Naive thymus-derived CD4-positive, alpha-beta T cell (primary cell): ENCODE data around the gene PHB1. TPM values are rescaled to one million over a fixed set of nuclear protein-coding genes. Genes with fewer than 3 reads are reported as not detected.

ENCODE experiments used
- ATAC-seq: fragments of 150-1000 bp; cut with Tn5 transposase; 2 replicates; pipeline ENCODE4 v1.10.0; 2021; ENCODE audit warnings: mild to moderate bottlenecking, moderate library complexity
- CTCF ChIA-PET: fragments of 350-600 bp; sonication (Branson Sonifier 250); formaldehyde crosslinking; loops from one replicate; lab custom pipeline; 2021; ENCODE audit warnings: antibody characterized with exemption; lab: Charles Lee
- POLR2A ChIA-PET: fragments of 350-600 bp; sonication (Branson Sonifier 250); formaldehyde crosslinking; loops from one replicate; lab custom pipeline; 2021; ENCODE audit warnings: antibody characterized with exemption, inconsistent platforms; lab: Charles Lee
- DNase-seq, 9 donors: peaks; one replicate each; pipeline versions ENCODE4 v3.0.0 to v3.0.0-alpha.2; 2020 to 2022; ENCODE audit warnings: mixed read lengths in 1 of 9
- H3K27ac ChIP-seq: one replicate; pipeline ENCODE4 v1.7.0; 2013; ENCODE audit warnings: mild to moderate bottlenecking, low read depth, low read length, moderate library complexity
- H3K27me3 ChIP-seq, 2 donors: one replicate each; pipeline ENCODE4 v1.7.0; 2013; ENCODE audit warnings: low read length in 2 of 2, mild to moderate bottlenecking in 2 of 2, moderate library complexity in 2 of 2; ENCODE audit not compliant: control insufficient read depth in 2 of 2, insufficient read depth in 2 of 2
- H3K36me3 ChIP-seq, 3 experiments: 1 replicate in 2 of 3; 2 replicates in 1 of 3; pipeline ENCODE4 v1.7.0; 2013; ENCODE audit warnings: low read length in 3 of 3, mild to moderate bottlenecking in 3 of 3, moderate library complexity in 1 of 3; ENCODE audit not compliant: insufficient read depth in 3 of 3, control insufficient read depth in 2 of 3
- H3K4me1 ChIP-seq, 2 donors: one replicate each; pipeline ENCODE4 v1.7.0; 2013; ENCODE audit warnings: low read length in 2 of 2, mild to moderate bottlenecking in 2 of 2, moderate library complexity in 1 of 2; ENCODE audit not compliant: control insufficient read depth in 2 of 2, insufficient read depth in 2 of 2
- H3K4me3 ChIP-seq: 2 replicates; pipeline ENCODE4 v1.7.0; 2013; ENCODE audit warnings: mild to moderate bottlenecking, low read length
- H3K9me3 ChIP-seq, 3 experiments: 1 replicate in 2 of 3; 2 replicates in 1 of 3; pipeline ENCODE4 v1.7.0; 2013; ENCODE audit warnings: low read length in 3 of 3; ENCODE audit not compliant: control insufficient read depth in 2 of 3
- H3K27ac Mint-ChIP-seq, 9 donors: one replicate each; pipeline ENCODE4 v1.8.0; 2020 to 2022; ENCODE audit warnings: mixed read lengths in 9 of 9, mild to moderate bottlenecking in 8 of 9, moderate library complexity in 5 of 9, inconsistent platforms in 2 of 9
- H3K27me3 Mint-ChIP-seq, 5 donors: one replicate each; pipeline ENCODE4 v1.8.0; 2021 to 2022; ENCODE audit warnings: mixed read lengths in 5 of 5, mild to moderate bottlenecking in 1 of 5
- H3K36me3 Mint-ChIP-seq, 5 donors: one replicate each; pipeline ENCODE4 v1.8.0; 2020 to 2022; ENCODE audit warnings: mixed read lengths in 5 of 5, mild to moderate bottlenecking in 3 of 5, inconsistent platforms in 1 of 5
- H3K4me1 Mint-ChIP-seq, 7 donors: one replicate each; pipeline ENCODE4 v1.8.0; 2020 to 2022; ENCODE audit warnings: mixed read lengths in 7 of 7, mild to moderate bottlenecking in 3 of 7, inconsistent platforms in 1 of 7
- H3K4me3 Mint-ChIP-seq, 10 donors: one replicate each; pipeline ENCODE4 v1.8.0; 2020 to 2022; ENCODE audit warnings: mild to moderate bottlenecking in 10 of 10, mixed read lengths in 10 of 10, moderate library complexity in 6 of 10, inconsistent platforms in 2 of 10
- H3K9me3 Mint-ChIP-seq, 11 donors: one replicate each; pipeline ENCODE4 v1.8.0; 2020 to 2022; ENCODE audit warnings: mixed read lengths in 11 of 11, mild to moderate bottlenecking in 4 of 11, inconsistent platforms in 1 of 11, moderate library complexity in 1 of 11
- intact Hi-C, 2 donors: fragments of 100-400 bp; cut with micrococcal nuclease; formaldehyde crosslinking; loops; one replicate each; pipeline ENCODE4 v1.15.1; 2023
- polyA plus RNA-seq, 2 donors: library from polyadenylated mRNA; unstranded; fragments of 300-500 nt; fragmentation: Illumina TruSeq; gene quantifications; one replicate each; pipeline ENCODE4 v1.2.3, GENCODE V29; 2021
- total RNA-seq, 6 experiments: library from RNA in 5 of 6; stranded (reverse) in 5 of 6; gene quantifications; 1 replicate in 5 of 6; 2 replicates in 1 of 6; pipeline ENCODE4 v1.2.3 and lab custom pipeline; 2021 to 2026

Gene PHB1
- total and polyA plus RNA-seq, 7 experiments from 2014 or later = 50.0 to 186 (median 65.3) TPM

- no peak for ATAC-seq
- H3K4me3 ChIP-seq = no peak overlapping the region
- no peaks in the 10 kb centered on the region for H3K4me1 ChIP-seq
- peaks cover 4 to 9% (median 7%) of the 10 kb centered on the region in 5 donors for H3K27me3 Mint-ChIP-seq
- no peaks in the 10 kb centered on the region for H3K36me3 Mint-ChIP-seq
- H3K27ac ChIP-seq = no peak overlapping the region
- H3K36me3 ChIP-seq = no peaks in the 10 kb centered on the region
- no peak overlapping the region for H3K27ac Mint-ChIP-seq
- H3K27me3 ChIP-seq = no peaks in the 10 kb centered on the region
- no peaks in the 10 kb centered on the region for H3K9me3 ChIP-seq
- POLR2A ChIA-PET = no interaction called here
- CTCF ChIA-PET = no interaction called here
- no peak for DNase-seq
- H3K9me3 Mint-ChIP-seq = peaks cover 0 to 1% (median 0%) of the 10 kb centered on the region in 11 donors
- intact Hi-C loops = no loop called here
- H3K4me3 Mint-ChIP-seq = no peak overlapping the region
- H3K4me1 Mint-ChIP-seq = peaks cover 0 to 15% (median 4%) of the 10 kb centered on the region in 7 donors
These were observed 36.1 kb upstream of the PHB1 start for GRCh38 chr17:49450735-49451134.

GRCh38 chr17:49450181-49450580, 35.5 kb upstream of the PHB1 start:
- peaks cover 0 to 15% (median 4%) of the 10 kb centered on the region in 7 donors for H3K4me1 Mint-ChIP-seq
- Histone ChIP-seq H3K4me1 (no peaks in the 10 kb centered on the region), H3K36me3 (no peaks in the 10 kb centered on the region), H3K4me3 (no peak overlapping the region), H3K27ac (no peak overlapping the region), H3K9me3 (no peaks in the 10 kb centered on the region), H3K27me3 (no peaks in the 10 kb centered on the region)
- H3K36me3 Mint-ChIP-seq = no peaks in the 10 kb centered on the region
- DNase-seq = no peak
- no peak overlapping the region for H3K27ac Mint-ChIP-seq
- H3K9me3 Mint-ChIP-seq = peaks cover 0 to 1% (median 0%) of the 10 kb centered on the region in 11 donors
- CTCF ChIA-PET = no interaction called here
- ATAC-seq = no peak
- intact Hi-C loops = no loop called here
- POLR2A ChIA-PET = no interaction called here
- peaks cover 4 to 9% (median 6%) of the 10 kb centered on the region in 5 donors for H3K27me3 Mint-ChIP-seq
- H3K4me3 Mint-ChIP-seq = no peak overlapping the region

GRCh38 chr17:49447628-49448302, 33.1 kb upstream of the PHB1 start:
- H3K4me3 ChIP-seq = no peak overlapping the region
- no peak overlapping the region for H3K27ac Mint-ChIP-seq
- intact Hi-C loops = no loop called here
- no peak for ATAC-seq
- no peaks in the 10 kb centered on the region for H3K36me3 Mint-ChIP-seq
- DNase-seq = no peak
- H3K27me3 Mint-ChIP-seq = peaks cover 0 to 9% (median 7%) of the 10 kb centered on the region in 5 donors
- peaks cover 0 to 14% (median 4%) of the 10 kb centered on the region in 7 donors for H3K4me1 Mint-ChIP-seq
- POLR2A ChIA-PET = no interaction called here
- H3K4me3 Mint-ChIP-seq = no peak overlapping the region
- no peaks in the 10 kb centered on the region for H3K4me1 ChIP-seq
- no peak overlapping the region for H3K27ac ChIP-seq
- H3K36me3 ChIP-seq = no peaks in the 10 kb centered on the region
- CTCF ChIA-PET = interaction anchor here (1.5 kb wide), 1 partner anchor 110 kb away, joined by 4 read pairs; no protein-coding TSS in a partner anchor
- H3K9me3 Mint-ChIP-seq = peaks cover 0 to 1% (median 0%) of the 10 kb centered on the region in 11 donors
- no peaks in the 10 kb centered on the region for H3K9me3 ChIP-seq
- no peaks in the 10 kb centered on the region for H3K27me3 ChIP-seq

DNA sequence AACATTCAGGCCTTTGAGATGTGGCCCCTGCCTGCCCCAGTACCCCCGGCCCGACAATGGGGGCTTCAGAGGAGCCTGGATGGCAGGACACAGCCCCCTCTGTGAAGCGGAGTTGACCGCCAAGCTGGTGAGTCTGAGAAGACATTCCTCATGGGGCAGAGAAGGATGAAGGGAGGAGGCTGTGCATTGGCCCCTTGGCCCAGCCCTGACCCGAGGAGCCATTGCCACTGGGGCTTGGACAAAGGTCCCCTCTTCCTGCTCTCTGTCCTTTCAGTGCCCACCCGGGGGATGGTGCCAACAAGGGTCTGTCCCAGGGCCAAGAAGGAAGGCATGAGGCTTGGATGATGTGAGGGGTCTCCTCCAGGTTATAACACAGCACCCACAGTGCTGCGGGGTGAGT, 30.9 kb upstream of the PHB1 start:
- intact Hi-C loops = no loop called here
- H3K4me1 ChIP-seq = no peaks in the 10 kb centered on the region
- H3K4me1 Mint-ChIP-seq = peaks cover 0 to 4% (median 3%) of the 10 kb centered on the region in 7 donors
- H3K9me3 Mint-ChIP-seq = peaks cover 0 to 1% (median 0%) of the 10 kb centered on the region in 11 donors
- DNase-seq = no peak
- no peaks in the 10 kb centered on the region for H3K36me3 Mint-ChIP-seq
- ChIA-PET CTCF (no interaction called here), POLR2A (no interaction called here)
- H3K36me3 ChIP-seq = no peaks in the 10 kb centered on the region
- H3K27me3 Mint-ChIP-seq = peaks cover 12 to 20% (median 17%) of the 10 kb centered on the region in 5 donors
- H3K9me3 ChIP-seq = no peaks in the 10 kb centered on the region
- H3K27ac Mint-ChIP-seq = no peak overlapping the region
- H3K4me3 Mint-ChIP-seq = no peak overlapping the region
- H3K4me3 ChIP-seq = no peak overlapping the region
- H3K27ac ChIP-seq = no peak overlapping the region
- H3K27me3 ChIP-seq = no peaks in the 10 kb centered on the region
- ATAC-seq = no peak

DNA sequence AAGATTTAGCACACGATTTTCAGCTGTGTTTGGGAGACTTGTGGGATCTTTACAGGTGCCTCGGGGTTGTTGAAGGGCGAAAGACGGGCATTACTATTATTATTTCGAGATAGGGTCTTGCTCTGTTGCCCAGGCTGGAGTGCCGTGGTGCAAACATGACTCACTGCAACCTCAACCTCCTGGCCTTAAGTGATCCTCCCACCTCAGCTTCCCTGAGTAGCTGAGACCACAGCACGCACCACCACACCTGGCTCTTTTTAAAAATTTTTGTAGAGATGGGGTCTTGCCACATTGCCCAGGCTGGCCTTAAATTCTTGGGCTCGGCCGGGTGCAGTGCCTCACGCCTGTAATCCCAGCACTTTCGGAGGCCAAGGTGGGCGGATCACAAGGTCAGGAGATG, 29.7 kb upstream of the PHB1 start:
- CTCF ChIA-PET = no interaction called here

DNA sequence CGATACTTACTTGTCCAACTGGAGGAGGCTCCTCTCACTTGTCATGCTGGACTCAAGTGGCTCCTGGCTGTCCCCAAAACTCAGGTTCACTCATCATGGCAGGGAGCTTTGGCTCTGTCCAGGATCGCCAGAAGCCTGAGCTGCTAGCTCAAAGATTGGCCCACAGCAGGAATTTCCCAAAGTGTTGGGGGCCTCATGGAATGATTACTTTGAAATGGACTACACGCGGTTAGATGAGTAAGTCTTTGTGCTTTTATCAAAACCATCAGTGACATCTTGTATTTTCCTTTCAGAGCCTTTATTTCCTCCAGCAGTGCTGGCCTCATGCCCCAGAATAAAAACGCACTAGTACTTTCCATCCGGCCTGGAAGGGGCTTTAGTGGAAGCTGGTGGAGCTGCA, 29.2 kb upstream of the PHB1 start:
- Histone ChIP-seq H3K4me1 (no peaks in the 10 kb centered on the region), H3K4me3 (no peak overlapping the region), H3K27me3 (peaks cover 0 to 8% of the 10 kb centered on the region in 2 donors), H3K36me3 (no peaks in the 10 kb centered on the region), H3K27ac (no peak overlapping the region), H3K9me3 (no peaks in the 10 kb centered on the region)
- ATAC-seq (no peak), DNase-seq (no peak)
- peaks cover 25 to 35% (median 33%) of the 10 kb centered on the region in 5 donors for H3K27me3 Mint-ChIP-seq
- no peaks in the 10 kb centered on the region for H3K36me3 Mint-ChIP-seq
- no peak overlapping the region for H3K27ac Mint-ChIP-seq
- ChIA-PET POLR2A (no interaction called here), CTCF (no interaction called here)
- peaks cover 0 to 3% (median 0%) of the 10 kb centered on the region in 7 donors for H3K4me1 Mint-ChIP-seq
- no peak overlapping the region for H3K4me3 Mint-ChIP-seq
- intact Hi-C loops = no loop called here
- H3K9me3 Mint-ChIP-seq = peaks cover 0 to 2% (median 0%) of the 10 kb centered on the region in 11 donors

More for the DNA sequence above, 29.7 kb upstream of the PHB1 start:
- no peaks in the 10 kb centered on the region for H3K36me3 ChIP-seq
- intact Hi-C loops = no loop called here
- H3K36me3 Mint-ChIP-seq = no peaks in the 10 kb centered on the region
- H3K4me3 Mint-ChIP-seq = no peak overlapping the region
- ATAC-seq (no peak), DNase-seq (no peak)
- no peaks in the 10 kb centered on the region for H3K4me1 ChIP-seq
- H3K9me3 ChIP-seq = no peaks in the 10 kb centered on the region
- POLR2A ChIA-PET = no interaction called here
- H3K27ac ChIP-seq = no peak overlapping the region
- no peak overlapping the region for H3K27ac Mint-ChIP-seq
- peaks cover 0 to 2% (median 0%) of the 10 kb centered on the region in 11 donors for H3K9me3 Mint-ChIP-seq
- H3K27me3 ChIP-seq = peaks cover 0 to 5% of the 10 kb centered on the region in 2 donors
- no peaks in the 10 kb centered on the region for H3K4me1 Mint-ChIP-seq
- peaks cover 20 to 30% (median 28%) of the 10 kb centered on the region in 5 donors for H3K27me3 Mint-ChIP-seq
- H3K4me3 ChIP-seq = no peak overlapping the region

DNA sequence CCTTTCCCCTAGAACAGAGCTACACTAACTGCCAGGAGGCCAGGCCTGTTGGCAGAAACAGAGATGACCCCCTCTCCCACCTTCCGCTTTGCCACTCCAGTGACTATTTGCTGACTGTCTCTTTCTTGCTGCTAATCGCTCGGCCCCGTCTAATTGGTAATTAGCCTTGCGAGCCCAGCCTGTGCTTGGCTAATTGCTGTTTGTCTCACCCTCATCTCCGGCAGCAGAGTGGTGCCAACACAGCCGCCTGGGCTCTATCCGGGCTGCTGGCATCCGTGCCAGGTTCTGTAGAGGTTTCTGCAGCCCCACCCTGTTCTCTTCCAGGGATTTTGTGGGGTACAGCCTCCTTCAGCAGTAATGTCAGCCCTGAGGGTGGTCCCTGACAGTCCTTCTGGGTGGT, 27.4 kb upstream of the PHB1 start:
- no peak for ATAC-seq
- POLR2A ChIA-PET = no interaction called here
- DNase-seq = no peak
- Histone ChIP-seq H3K27me3 (peaks cover 0 to 8% of the 10 kb centered on the region in 2 donors), H3K4me1 (no peaks in the 10 kb centered on the region), H3K4me3 (no peak overlapping the region), H3K27ac (no peak overlapping the region), H3K9me3 (no peaks in the 10 kb centered on the region), H3K36me3 (no peaks in the 10 kb centered on the region)
- Mint-ChIP-seq H3K4me1 (peaks cover 0 to 3% (median 0%) of the 10 kb centered on the region in 7 donors), H3K9me3 (peaks cover 0 to 2% (median 0%) of the 10 kb centered on the region in 11 donors), H3K4me3 (peak overlapping the region in 1 of 10 donors; percentile 56), H3K36me3 (no peaks in the 10 kb centered on the region), H3K27ac (peak overlapping the region in 1 of 9 donors; percentile 48), H3K27me3 (peaks cover 28 to 51% (median 44%) of the 10 kb centered on the region in 5 donors)
- intact Hi-C loops = no loop called here
- CTCF ChIA-PET = no interaction called here
